PC-3 (cell line): ENCODE measurements around the gene FBRS. TPM values are rescaled to one million over a fixed set of nuclear protein-coding genes. Genes with fewer than 3 reads are reported as not detected.
"Not testable (repeated sequence)": the region's sequence is repeated elsewhere in the genome, so short reads cannot be mapped to it uniquely, and the experiment has no call there.

Experiments used
- ATAC-seq: fragments of 200-7000 bp; cut with Tn5 transposase; 2 replicates; pipeline ENCODE4 v1.9.1; 2020; ENCODE audit warnings: mild to moderate bottlenecking, moderate library complexity
- BruUV-seq: library from RNA; stranded (reverse); fragments of 400-500 nt; replicated peaks from 2 replicates; lab custom pipeline; 2021; lab: Mats Ljungman, UMichigan
- CTCF ChIA-PET: fragments of 300-600 bp; sonication (Branson Sonifier 250); formaldehyde crosslinking; loops from one replicate; lab custom pipeline; 2022; ENCODE audit warnings: antibody characterized with exemption; lab: Charles Lee
- POLR2A ChIA-PET: fragments of 300-600 bp; sonication (Branson Sonifier 250); formaldehyde crosslinking; loops from one replicate; lab custom pipeline; 2022; ENCODE audit warnings: antibody characterized with exemption; ENCODE audit not compliant: unreplicated experiment; lab: Charles Lee
- DNase-seq: peaks from one replicate; pipeline ENCODE4 v3.0.0-alpha.2; 2015
- H2AFZ ChIP-seq: fragments of 300-600 bp; sonication (generic); 2 replicates; pipeline ENCODE4 v1.6.0; 2016; ENCODE audit warnings: antibody characterized with exemption, low read length
- H3F3A ChIP-seq: fragments of 300-600 bp; sonication (generic); one replicate; pipeline ENCODE4 v1.6.0; 2017; ENCODE audit warnings: antibody characterized with exemption, low read length, control low read depth, mild to moderate bottlenecking; ENCODE audit not compliant: unreplicated experiment
- H3K27ac ChIP-seq: fragments of 300-600 bp; sonication (generic); 2 replicates; pipeline ENCODE4 v1.5.1; 2016; ENCODE audit warnings: mild to moderate bottlenecking, low read length
- H3K27me3 ChIP-seq: fragments of 300-600 bp; sonication (generic); 2 replicates; pipeline ENCODE4 v1.6.1; 2016; ENCODE audit warnings: low read length, mixed read lengths
- H3K36me3 ChIP-seq: fragments of 300-600 bp; sonication (generic); 2 replicates; pipeline ENCODE4 v1.6.1; 2016; ENCODE audit warnings: low read depth, mixed run types, low read length, mixed read lengths
- H3K4me1 ChIP-seq: fragments of 300-600 bp; sonication (generic); 2 replicates; pipeline ENCODE4 v1.5.1; 2016; ENCODE audit warnings: low read length; ENCODE audit not compliant: insufficient read depth
- H3K4me2 ChIP-seq: fragments of 300-600 bp; sonication (generic); 2 replicates; pipeline ENCODE4 v1.6.0; 2016; ENCODE audit warnings: low read length
- H3K4me3 ChIP-seq: fragments of 300-600 bp; sonication (generic); 2 replicates; pipeline ENCODE4 v1.5.1; 2016; ENCODE audit warnings: mild to moderate bottlenecking, low read length, mixed read lengths
- H3K79me2 ChIP-seq: fragments of 300-600 bp; sonication (generic); 2 replicates; pipeline ENCODE4 v1.6.1; 2017; ENCODE audit warnings: low read length, mixed read lengths
- H3K9ac ChIP-seq: fragments of 300-600 bp; sonication (generic); 2 replicates; pipeline ENCODE4 v1.6.0; 2016; ENCODE audit warnings: mild to moderate bottlenecking, low read length
- H3K9me2 ChIP-seq: fragments of 300-600 bp; sonication (generic); replicated peaks from 2 replicates; pipeline ENCODE4 v1.6.1; 2016; ENCODE audit warnings: mixed run types, low read length, mixed read lengths
- H3K9me3 ChIP-seq: fragments of 300-600 bp; sonication (generic); 2 replicates; pipeline ENCODE4 v1.6.1; 2016; ENCODE audit warnings: low read length, mixed read lengths
- H4K20me1 ChIP-seq: fragments of 300-600 bp; sonication (generic); 2 replicates; pipeline ENCODE4 v1.6.1; 2016; ENCODE audit warnings: low read length, mixed read lengths
- EZH2 ChIP-seq: fragments of 300-600 bp; sonication (generic); IDR thresholded peaks from one replicate; pipeline ENCODE4 v1.6.1; 2017; ENCODE audit warnings: antibody characterized with exemption, mild to moderate bottlenecking, low read length; ENCODE audit not compliant: unreplicated experiment
- EZH2phosphoT487 ChIP-seq: fragments of 300-600 bp; sonication (generic); IDR thresholded peaks from 2 replicates; pipeline ENCODE4 v1.6.1; 2018; ENCODE audit warnings: mild to moderate bottlenecking, antibody characterized with exemption, low read length, borderline replicate concordance
- intact Hi-C: fragments of 100-400 bp; cut with micrococcal nuclease; formaldehyde crosslinking; loops from 2 replicates; pipeline ENCODE4 v1.9.0; 2023
- total RNA-seq: library from RNA; depleted of rRNA; stranded (reverse); fragments of >200 nt; gene quantifications from 2 replicates; pipeline ENCODE4 v1.2.3, GENCODE V29; 2014
- TF ChIP-seq, protein P1 (sequence below): fragments of 300-600 bp; sonication (generic); conservative IDR thresholded peaks from 2 replicates; pipeline ENCODE4 v1.5.1; 2017; ENCODE audit warnings: antibody characterized with exemption, low read depth, mild to moderate bottlenecking, low read length

Gene FBRS
- total RNA-seq, 1 experiment from 2014 or later = 22.2 TPM

GRCh38 chr16:30694926-30695693 is 36.9 kb downstream of the FBRS start:
- Histone ChIP-seq H3K4me2 (no peak overlapping the region), H3K9ac (no peak overlapping the region), H3K27ac (no peak overlapping the region), H3K9me2 (no peaks in the 10 kb centered on the region), H3K4me3 (no peak overlapping the region), H3K4me1 (peaks cover 9% of the 10 kb centered on the region), H3K9me3 (no peaks in the 10 kb centered on the region), H3K27me3 (no peaks in the 10 kb centered on the region), H3F3A (no peaks in the 10 kb centered on the region), H4K20me1 (0 out of 2 replicates have a peak, but pooled peaks cover 5% of the 10 kb centered on the region), H2AFZ (no peak overlapping the region), H3K36me3 (peaks cover under 1% of the 10 kb centered on the region; the same call in 1 of the 2 replicates), H3K79me2 (peaks cover 16% of the 10 kb centered on the region)
- TF ChIP-seq, protein P1, sequence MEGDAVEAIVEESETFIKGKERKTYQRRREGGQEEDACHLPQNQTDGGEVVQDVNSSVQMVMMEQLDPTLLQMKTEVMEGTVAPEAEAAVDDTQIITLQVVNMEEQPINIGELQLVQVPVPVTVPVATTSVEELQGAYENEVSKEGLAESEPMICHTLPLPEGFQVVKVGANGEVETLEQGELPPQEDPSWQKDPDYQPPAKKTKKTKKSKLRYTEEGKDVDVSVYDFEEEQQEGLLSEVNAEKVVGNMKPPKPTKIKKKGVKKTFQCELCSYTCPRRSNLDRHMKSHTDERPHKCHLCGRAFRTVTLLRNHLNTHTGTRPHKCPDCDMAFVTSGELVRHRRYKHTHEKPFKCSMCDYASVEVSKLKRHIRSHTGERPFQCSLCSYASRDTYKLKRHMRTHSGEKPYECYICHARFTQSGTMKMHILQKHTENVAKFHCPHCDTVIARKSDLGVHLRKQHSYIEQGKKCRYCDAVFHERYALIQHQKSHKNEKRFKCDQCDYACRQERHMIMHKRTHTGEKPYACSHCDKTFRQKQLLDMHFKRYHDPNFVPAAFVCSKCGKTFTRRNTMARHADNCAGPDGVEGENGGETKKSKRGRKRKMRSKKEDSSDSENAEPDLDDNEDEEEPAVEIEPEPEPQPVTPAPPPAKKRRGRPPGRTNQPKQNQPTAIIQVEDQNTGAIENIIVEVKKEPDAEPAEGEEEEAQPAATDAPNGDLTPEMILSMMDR = no peak
- TF ChIP-seq EZH2phosphoT487 (no peak), EZH2 (no peak)
- ATAC-seq = no peak
- ChIA-PET POLR2A (no interaction called here), CTCF (interaction anchor here (0.8 kb wide), 1 partner anchor 21 kb away, joined by 3 read pairs; no protein-coding TSS in a partner anchor)
- no peak for DNase-seq
- BruUV-seq = no TSS peak
- intact Hi-C loops = no loop called here

DNA sequence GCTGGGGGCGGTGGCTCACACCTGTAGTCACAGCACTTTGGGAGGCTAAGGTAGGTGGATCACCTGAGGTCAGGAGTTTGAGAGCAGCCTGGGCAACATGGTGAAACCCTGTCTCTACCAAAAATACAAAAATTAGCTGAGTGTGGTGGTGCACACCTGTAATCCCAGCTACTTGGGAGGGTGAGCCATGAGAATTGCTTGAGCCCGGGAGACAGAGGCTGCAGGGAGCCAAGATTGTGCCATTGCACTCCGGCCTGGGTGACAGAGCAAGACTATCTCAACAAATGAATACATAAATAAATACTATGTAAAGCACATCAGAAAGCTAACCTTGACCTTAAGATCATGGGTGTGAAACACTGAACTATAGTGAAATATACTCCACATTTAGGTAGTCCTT is 38.4 kb downstream of the FBRS start:
- H3K9me2 ChIP-seq, H2AFZ ChIP-seq, H3F3A ChIP-seq, H3K27ac ChIP-seq, H3K27me3 ChIP-seq, H3K9me3 ChIP-seq, POLR2A ChIA-PET, BruUV-seq, ATAC-seq, CTCF ChIA-PET, DNase-seq, H3K9ac ChIP-seq, H3K4me3 ChIP-seq, H4K20me1 ChIP-seq, intact Hi-C loops, H3K4me2 ChIP-seq: not testable (repeated sequence)
- H3K4me1 ChIP-seq = peaks cover 18% of the 10 kb centered on the region
- peaks cover 32% of the 10 kb centered on the region for H3K79me2 ChIP-seq
- H3K36me3 ChIP-seq = peaks cover 14% of the 10 kb centered on the region

DNA sequence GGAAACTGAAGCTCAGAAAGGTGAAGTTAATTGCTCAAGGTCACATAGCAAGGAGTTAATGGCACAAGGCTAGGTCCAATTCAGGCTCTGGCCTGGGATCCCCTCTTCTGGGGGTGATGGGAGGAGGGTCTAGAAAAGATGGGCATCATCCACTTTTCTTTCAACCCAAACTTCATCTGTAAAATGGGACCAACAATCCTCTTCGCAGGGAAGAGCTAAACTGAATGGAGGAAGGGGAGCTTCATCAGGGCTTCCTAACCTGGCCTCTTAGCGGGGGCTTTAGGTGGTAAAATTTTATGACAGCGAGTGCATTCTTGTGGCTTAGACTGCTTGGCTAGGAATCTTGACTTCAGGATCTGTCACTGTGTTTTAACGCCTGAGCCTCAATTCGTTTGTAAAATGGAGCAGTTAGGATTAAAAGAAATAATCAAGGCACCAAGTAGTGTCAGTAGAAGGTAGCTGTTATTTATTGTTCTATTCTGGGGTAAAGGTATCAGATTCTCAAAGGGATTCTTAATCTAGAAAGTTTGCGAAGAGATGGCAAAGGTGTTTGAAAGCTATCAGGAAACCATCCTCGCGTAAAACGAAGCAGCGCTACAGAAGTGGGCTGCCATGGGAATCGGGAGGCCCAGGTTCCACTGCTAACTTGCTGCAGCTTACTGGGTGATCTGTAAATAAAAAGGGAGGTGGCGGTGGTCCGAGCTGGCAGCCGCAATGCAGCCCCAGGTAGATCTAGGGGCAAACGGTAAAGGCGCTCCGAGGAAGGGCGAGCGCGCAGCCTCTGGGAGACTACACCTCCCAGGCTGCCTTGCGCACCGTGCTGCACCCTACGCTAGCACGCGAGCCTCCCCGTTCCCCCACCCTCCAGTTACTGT is 39.3 kb downstream of the FBRS start:
- H3K9me3 ChIP-seq = no peaks in the 10 kb centered on the region
- peak overlapping the region; percentile 82 for H3K4me3 ChIP-seq
- no peaks in the 10 kb centered on the region for H3F3A ChIP-seq
- H3K27ac ChIP-seq = peak overlapping the region; percentile 99
- peaks cover 14% of the 10 kb centered on the region for H3K36me3 ChIP-seq
- H3K9ac ChIP-seq = peak overlapping the region; percentile 100
- ChIA-PET CTCF (interaction anchor here (0.6 kb wide), 1 partner anchor 204 kb away, joined by 11 read pairs; no protein-coding TSS in a partner anchor), POLR2A (interaction anchor here (0.5 kb wide), 1 partner anchor 362 kb away, joined by 3 read pairs; no protein-coding TSS in a partner anchor)
- DNase-seq = peak; percentile 4
- peaks cover 18% of the 10 kb centered on the region for H3K4me1 ChIP-seq
- H3K27me3 ChIP-seq = no peaks in the 10 kb centered on the region
- H4K20me1 ChIP-seq = 0 out of 2 replicates have a peak, but pooled peaks cover 7% of the 10 kb centered on the region
- peak overlapping the region; percentile 97 for H3K4me2 ChIP-seq
- TF ChIP-seq EZH2phosphoT487 (no peak), EZH2 (no peak)
- TF ChIP-seq, protein P1 = no peak
- peak; percentile 87 for ATAC-seq
- intact Hi-C loops = loop anchor here (1.0 kb wide), 2 partner anchors 39 to 43 kb away; partner anchors contain the start of gene FBRS
- peaks cover 37% of the 10 kb centered on the region for H3K79me2 ChIP-seq
- H2AFZ ChIP-seq = peak overlapping the region; percentile 94
- no peaks in the 10 kb centered on the region for H3K9me2 ChIP-seq
- TSS peak; percentile 51 for BruUV-seq
